SK-N-SH (cell line): ENCODE data around the gene SEC62.

Source experiments
- CHD2 ChIP-seq: fragments of 150-350 bp; IDR thresholded peaks from 2 replicates; pipeline ENCODE4 v1.6.1; 2018; ENCODE audit warnings: low read length; ENCODE audit not compliant: partially characterized antibody
- EZH2phosphoT487 ChIP-seq: fragments of 200-600 bp; sonication (generic); IDR thresholded peaks from 2 replicates; pipeline ENCODE4 v1.6.1; 2017; ENCODE audit warnings: low read depth, mixed run types, mild to moderate bottlenecking, antibody characterized with exemption, moderate library complexity, borderline replicate concordance
- PBX3 ChIP-seq: IDR thresholded peaks from 2 replicates; pipeline ENCODE4; 2012
- TF ChIP-seq, protein P1 (sequence below): fragments of 200-600 bp; sonication (generic); IDR thresholded peaks from 2 replicates; pipeline ENCODE4 v1.6.1; 2017; ENCODE audit warnings: antibody characterized with exemption, mild to moderate bottlenecking, moderate library complexity

- TF ChIP-seq CHD2, result no peak
- no peak for TF ChIP-seq EZH2phosphoT487
- TF ChIP-seq, protein P1, sequence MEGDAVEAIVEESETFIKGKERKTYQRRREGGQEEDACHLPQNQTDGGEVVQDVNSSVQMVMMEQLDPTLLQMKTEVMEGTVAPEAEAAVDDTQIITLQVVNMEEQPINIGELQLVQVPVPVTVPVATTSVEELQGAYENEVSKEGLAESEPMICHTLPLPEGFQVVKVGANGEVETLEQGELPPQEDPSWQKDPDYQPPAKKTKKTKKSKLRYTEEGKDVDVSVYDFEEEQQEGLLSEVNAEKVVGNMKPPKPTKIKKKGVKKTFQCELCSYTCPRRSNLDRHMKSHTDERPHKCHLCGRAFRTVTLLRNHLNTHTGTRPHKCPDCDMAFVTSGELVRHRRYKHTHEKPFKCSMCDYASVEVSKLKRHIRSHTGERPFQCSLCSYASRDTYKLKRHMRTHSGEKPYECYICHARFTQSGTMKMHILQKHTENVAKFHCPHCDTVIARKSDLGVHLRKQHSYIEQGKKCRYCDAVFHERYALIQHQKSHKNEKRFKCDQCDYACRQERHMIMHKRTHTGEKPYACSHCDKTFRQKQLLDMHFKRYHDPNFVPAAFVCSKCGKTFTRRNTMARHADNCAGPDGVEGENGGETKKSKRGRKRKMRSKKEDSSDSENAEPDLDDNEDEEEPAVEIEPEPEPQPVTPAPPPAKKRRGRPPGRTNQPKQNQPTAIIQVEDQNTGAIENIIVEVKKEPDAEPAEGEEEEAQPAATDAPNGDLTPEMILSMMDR, result no peak
- TF ChIP-seq PBX3, result no peak
Observed at GRCh38 chr3:169971522-169971921, 4.9 kb downstream of the SEC62 start.
